Small intestine (tissue), 7 donors: ENCODE measurements around the gene NRG2. TPM values are rescaled to one million over a fixed set of nuclear protein-coding genes. Genes with fewer than 3 reads are reported as not detected.

Source experiments
- DNase-seq, 2 donors: peaks; one replicate each; pipeline versions ENCODE4 v3.0.0 to v3.0.0-alpha.2; 2013
- FAIRE-seq: peaks from 2 replicates; lab custom pipeline; 2012; peaks lifted over from hg19 to GRCh38; lab: Jason Lieb, UNC
- H3K27ac ChIP-seq, 3 donors: one replicate each; pipeline ENCODE4 v1.5.1; 2013; ENCODE audit warnings: low read length in 2 of 3, mild to moderate bottlenecking in 2 of 3, control low read depth in 1 of 3, inconsistent platforms in 1 of 3, low read depth in 1 of 3, moderate library complexity in 1 of 3
- H3K27me3 ChIP-seq, 3 donors: one replicate each; pipeline ENCODE4 v1.6.1; 2013; ENCODE audit warnings: low read length in 3 of 3, inconsistent platforms in 1 of 3; ENCODE audit not compliant: control insufficient read depth in 3 of 3, insufficient read depth in 3 of 3
- H3K36me3 ChIP-seq, 3 donors: one replicate each; pipeline ENCODE4 v1.6.1; 2013; ENCODE audit warnings: low read length in 3 of 3, inconsistent platforms in 1 of 3, low read depth in 1 of 3, mild to moderate bottlenecking in 1 of 3, moderate library complexity in 1 of 3; ENCODE audit not compliant: control insufficient read depth in 3 of 3, insufficient read depth in 2 of 3
- H3K4me1 ChIP-seq, 3 donors: one replicate each; pipeline ENCODE4 v1.6.1; 2013; ENCODE audit warnings: low read length in 2 of 3, inconsistent platforms in 1 of 3, low read depth in 1 of 3, mild to moderate bottlenecking in 1 of 3, moderate library complexity in 1 of 3; ENCODE audit not compliant: control insufficient read depth in 3 of 3, insufficient read depth in 2 of 3
- H3K4me3 ChIP-seq, 3 donors: one replicate each; pipeline ENCODE4 v1.5.1; 2013; ENCODE audit warnings: low read length in 3 of 3, control low read depth in 1 of 3, inconsistent platforms in 1 of 3, low read depth in 1 of 3, mild to moderate bottlenecking in 1 of 3, moderate library complexity in 1 of 3
- H3K9me3 ChIP-seq, 2 donors: one replicate each; pipeline ENCODE4 v1.6.1; 2013; ENCODE audit warnings: low read depth in 1 of 2, low read length in 1 of 2; ENCODE audit not compliant: control insufficient read depth in 2 of 2, insufficient read depth in 1 of 2
- WGBS, 3 donors: extraction: QIAGEN DNeasy Blood & Tissue Kit; methylation state at CpG; one replicate each; pipeline ENCODE4 v1.1.7; 2013; 5-methylcytosine and 5-hydroxymethylcytosine counted together
- polyA plus RNA-seq, 4 donors: library from polyadenylated mRNA; stranded (reverse) in 3 of 4; unstranded in 1 of 4; fragments of 200-250 nt in 3 of 4; fragments of 120-200 nt in 1 of 4; gene quantifications; one replicate each; pipeline versions ENCODE4 v1.2.1 to v1.2.3, GENCODE V29; 2013
- donor health status: healthy with polysubstance abuse.
- donor health status: control.
- donor health status: control.
- donor health status: Bipolar disorder and iron deficiency.
- donor health status: healthy.

The NRG2 gene
- polyA plus RNA-seq, 4 donors, result 0.19 to 0.55 TPM; not detected in 2

DNA sequence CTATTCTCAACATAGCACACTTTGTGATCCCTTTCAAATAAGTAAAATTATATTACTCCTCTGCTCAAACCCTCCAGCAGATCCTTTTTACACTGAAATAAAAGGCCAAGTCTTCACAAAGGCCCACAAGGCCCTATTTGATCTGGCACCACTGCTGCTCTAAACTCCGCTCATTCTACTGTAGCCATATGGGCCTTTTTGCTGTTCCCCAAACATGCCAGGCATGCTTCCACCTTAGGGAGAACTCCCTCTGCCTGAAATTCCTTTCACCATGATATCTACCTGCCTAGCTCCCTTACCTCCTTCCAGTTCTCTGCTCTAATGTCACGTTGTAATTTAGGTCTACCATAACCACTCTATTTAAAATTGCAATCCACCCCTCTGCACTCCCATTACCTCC lies 28.3 kb downstream of the NRG2 start:
- Histone ChIP-seq H3K27me3 (peaks cover 0 to 8% (median 2%) of the 10 kb centered on the region in 3 donors), H3K9me3 (no peaks in the 10 kb centered on the region), H3K27ac (no peak overlapping the region), H3K36me3 (no peaks in the 10 kb centered on the region), H3K4me3 (no peak overlapping the region), H3K4me1 (no peaks in the 10 kb centered on the region)
- DNase-seq (no peak), FAIRE-seq (no peak)
- 70 to 83% (median 74%) methylated on average over 2 of the region's 2 CpGs for WGBS, 3 donors

DNA sequence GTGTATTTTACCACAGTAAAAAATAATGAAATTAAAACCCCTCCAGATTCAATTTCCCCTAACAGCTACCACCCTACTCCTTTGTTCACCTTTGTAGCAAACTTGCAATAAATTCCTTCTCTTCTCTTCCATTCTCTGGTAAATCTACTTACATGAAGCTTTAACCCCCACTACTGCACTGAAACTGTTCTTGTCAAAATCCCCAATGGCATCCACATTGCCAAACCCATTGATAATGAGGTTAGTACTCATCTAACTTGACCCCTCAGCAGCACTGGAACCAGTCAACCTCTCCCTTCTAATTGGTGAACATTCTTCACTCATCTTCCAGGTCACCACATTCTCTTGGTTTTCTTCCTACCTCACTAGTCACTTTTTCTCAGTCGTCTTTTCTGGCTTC lies 29.6 kb downstream of the NRG2 start:
- no peaks in the 10 kb centered on the region for H3K36me3 ChIP-seq
- H3K4me3 ChIP-seq, result no peak overlapping the region
- no peaks in the 10 kb centered on the region for H3K9me3 ChIP-seq
- peaks cover 0 to 6% (median 0%) of the 10 kb centered on the region in 3 donors for H3K27me3 ChIP-seq
- WGBS, 3 donors, result 63 to 83% (median 81%) methylated on average over 1 of the region's 1 CpG
- no peak overlapping the region for H3K27ac ChIP-seq
- H3K4me1 ChIP-seq, result no peaks in the 10 kb centered on the region
- no peak for DNase-seq
- no peak for FAIRE-seq

- no peak for DNase-seq
- 64 to 86% (median 83%) methylated on average over 1 of the region's 1 CpG for WGBS, 3 donors
Observed at GRCh38 chr5:140012443-140012842, 30.7 kb downstream of the NRG2 start.

GRCh38 chr5:140011297-140011802 lies 31.7 kb downstream of the NRG2 start:
- 50 to 61% (median 60%) methylated on average over 3 of the region's 3 CpGs for WGBS, 3 donors
- Histone ChIP-seq H3K27ac (no peak overlapping the region), H3K4me3 (no peak overlapping the region), H3K27me3 (peaks cover 0 to 12% (median 0%) of the 10 kb centered on the region in 3 donors), H3K4me1 (no peaks in the 10 kb centered on the region), H3K36me3 (no peaks in the 10 kb centered on the region), H3K9me3 (no peaks in the 10 kb centered on the region)
- DNase-seq (no peak), FAIRE-seq (no peak)

More at GRCh38 chr5:140012443-140012842, 30.7 kb downstream of the NRG2 start:
- no peaks in the 10 kb centered on the region for H3K4me1 ChIP-seq
- H3K9me3 ChIP-seq, result no peaks in the 10 kb centered on the region
- no peaks in the 10 kb centered on the region for H3K36me3 ChIP-seq
- no peak for FAIRE-seq
- H3K27ac ChIP-seq, result no peak overlapping the region
- peaks cover 0 to 12% (median 0%) of the 10 kb centered on the region in 3 donors for H3K27me3 ChIP-seq
- no peak overlapping the region for H3K4me3 ChIP-seq

DNA sequence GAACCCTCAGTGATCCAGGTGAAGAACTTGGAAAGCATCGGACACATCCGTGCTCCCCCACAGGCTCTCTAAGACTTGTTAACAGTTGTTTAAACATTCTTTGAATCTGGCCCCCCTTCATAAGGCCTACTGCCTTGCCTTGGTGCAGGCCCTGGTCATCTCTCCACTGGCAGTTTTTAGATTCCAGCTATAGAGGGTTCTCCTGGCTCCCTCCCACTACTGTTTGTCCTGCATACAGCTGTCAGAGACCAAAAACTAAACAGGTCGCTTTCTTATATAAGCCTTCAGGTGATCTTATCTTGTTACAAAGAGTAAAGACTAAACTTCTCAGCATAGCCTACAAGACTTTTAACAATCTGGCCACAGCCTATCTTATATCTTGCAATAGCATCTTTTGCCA lies 32.3 kb downstream of the NRG2 start:
- Histone ChIP-seq H3K4me3 (no peak overlapping the region), H3K27me3 (peaks cover 0 to 12% (median 0%) of the 10 kb centered on the region in 3 donors), H3K36me3 (no peaks in the 10 kb centered on the region), H3K27ac (no peak overlapping the region), H3K9me3 (no peaks in the 10 kb centered on the region), H3K4me1 (no peaks in the 10 kb centered on the region)
- 75 to 84% (median 76%) methylated on average over 3 of the region's 3 CpGs for WGBS, 3 donors
- FAIRE-seq (no peak), DNase-seq (no peak)

- FAIRE-seq (no peak), DNase-seq (no peak)
- Histone ChIP-seq H3K4me3 (no peak overlapping the region), H3K36me3 (no peaks in the 10 kb centered on the region), H3K4me1 (no peaks in the 10 kb centered on the region), H3K27ac (no peak overlapping the region), H3K9me3 (no peaks in the 10 kb centered on the region), H3K27me3 (peaks cover 0 to 23% (median 0%) of the 10 kb centered on the region in 3 donors)
- WGBS, 3 donors, result 78 to 89% (median 89%) methylated on average over 2 of the region's 2 CpGs
Observed at GRCh38 chr5:140007311-140007710, 35.8 kb downstream of the NRG2 start.

- DNase-seq (no peak), FAIRE-seq (no peak)
- no peaks in the 10 kb centered on the region for H3K4me1 ChIP-seq
- 65 to 72% (median 67%) methylated on average over 4 of the region's 4 CpGs for WGBS, 3 donors
- no peak overlapping the region for H3K27ac ChIP-seq
- peaks cover 0 to 25% (median 0%) of the 10 kb centered on the region in 3 donors for H3K27me3 ChIP-seq
- H3K36me3 ChIP-seq, result no peaks in the 10 kb centered on the region
- no peak overlapping the region for H3K4me3 ChIP-seq
- no peaks in the 10 kb centered on the region for H3K9me3 ChIP-seq
Observed at GRCh38 chr5:140005145-140005591, 37.9 kb downstream of the NRG2 start.

GRCh38 chr5:140004174-140004573 lies 38.9 kb downstream of the NRG2 start:
- DNase-seq (no peak), FAIRE-seq (no peak)
- H3K4me1 ChIP-seq, result no peaks in the 10 kb centered on the region
- 60 to 65% (median 63%) methylated on average over 2 of the region's 2 CpGs for WGBS, 3 donors
- H3K9me3 ChIP-seq, result no peaks in the 10 kb centered on the region
- no peaks in the 10 kb centered on the region for H3K36me3 ChIP-seq
- H3K27me3 ChIP-seq, result peaks cover 0 to 29% (median 0%) of the 10 kb centered on the region in 3 donors
- no peak overlapping the region for H3K4me3 ChIP-seq
- H3K27ac ChIP-seq, result no peak overlapping the region

DNA sequence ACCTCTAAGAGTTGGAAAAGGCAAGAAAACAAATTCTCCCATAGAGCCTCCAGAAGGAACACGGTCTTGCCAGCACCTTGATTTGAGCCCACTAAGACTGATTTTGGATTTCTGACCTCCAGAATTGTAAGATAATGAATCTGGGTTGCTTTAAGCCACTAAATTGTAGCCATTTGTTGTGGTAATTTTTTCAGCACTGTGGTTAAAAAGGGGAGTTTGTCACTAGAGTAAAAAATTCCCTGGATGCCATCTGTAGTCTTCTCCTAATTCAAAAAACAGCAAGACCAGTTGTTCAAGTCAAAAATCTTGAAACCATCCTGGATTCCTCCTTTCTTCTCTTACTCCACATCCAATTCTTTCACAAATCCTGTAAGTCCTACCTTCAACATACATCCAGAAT lies 39.6 kb downstream of the NRG2 start:
- no peaks in the 10 kb centered on the region for H3K4me1 ChIP-seq
- H3K27ac ChIP-seq, result no peak overlapping the region
- 58 to 69% (median 69%) methylated on average over 1 of the region's 1 CpG for WGBS, 3 donors
- FAIRE-seq (no peak), DNase-seq (no peak)
- no peak overlapping the region for H3K4me3 ChIP-seq
- peaks cover 0 to 31% (median 0%) of the 10 kb centered on the region in 3 donors for H3K27me3 ChIP-seq
- H3K36me3 ChIP-seq, result no peaks in the 10 kb centered on the region
- no peaks in the 10 kb centered on the region for H3K9me3 ChIP-seq
